K562 (cell line): ENCODE measurements around the gene ATG13.

Source experiments
- CBX1 ChIP-seq: sonication (generic); IDR thresholded peaks from 2 replicates; pipeline ENCODE4 v1.6.1; 2016; ENCODE audit warnings: antibody characterized with exemption, low read depth, mild to moderate bottlenecking
- CBX5 ChIP-seq: IDR thresholded peaks from 2 replicates; pipeline ENCODE4 v1.6.1; 2014; ENCODE audit warnings: low read depth, borderline replicate concordance
- FOS ChIP-seq: IDR thresholded peaks from 3 replicates; pipeline ENCODE4 v1.6.1; 2011; ENCODE audit not compliant: insufficient read length; ENCODE audit errors: extremely low read depth
- RB1 ChIP-seq: fragments of 450-650 bp; IDR thresholded peaks from 2 replicates; pipeline ENCODE4 v1.6.1; 2017; ENCODE audit warnings: low read depth, mild to moderate bottlenecking
- TF ChIP-seq, protein P1 (sequence below), 3 experiments: IDR thresholded peaks in 2 of 3; conservative IDR thresholded peaks in 1 of 3; 2 replicates each; pipeline ENCODE4 v1.5.1; 2011 to 2012; ENCODE audit warnings: low read length in 3 of 3, mild to moderate bottlenecking in 3 of 3, control low read depth in 2 of 3, improper control_type of control experiment in 1 of 3, inconsistent platforms in 1 of 3, low read depth in 1 of 3, mixed read lengths in 1 of 3, moderate library complexity in 1 of 3; ENCODE audit not compliant: insufficient read depth in 2 of 3

DNA sequence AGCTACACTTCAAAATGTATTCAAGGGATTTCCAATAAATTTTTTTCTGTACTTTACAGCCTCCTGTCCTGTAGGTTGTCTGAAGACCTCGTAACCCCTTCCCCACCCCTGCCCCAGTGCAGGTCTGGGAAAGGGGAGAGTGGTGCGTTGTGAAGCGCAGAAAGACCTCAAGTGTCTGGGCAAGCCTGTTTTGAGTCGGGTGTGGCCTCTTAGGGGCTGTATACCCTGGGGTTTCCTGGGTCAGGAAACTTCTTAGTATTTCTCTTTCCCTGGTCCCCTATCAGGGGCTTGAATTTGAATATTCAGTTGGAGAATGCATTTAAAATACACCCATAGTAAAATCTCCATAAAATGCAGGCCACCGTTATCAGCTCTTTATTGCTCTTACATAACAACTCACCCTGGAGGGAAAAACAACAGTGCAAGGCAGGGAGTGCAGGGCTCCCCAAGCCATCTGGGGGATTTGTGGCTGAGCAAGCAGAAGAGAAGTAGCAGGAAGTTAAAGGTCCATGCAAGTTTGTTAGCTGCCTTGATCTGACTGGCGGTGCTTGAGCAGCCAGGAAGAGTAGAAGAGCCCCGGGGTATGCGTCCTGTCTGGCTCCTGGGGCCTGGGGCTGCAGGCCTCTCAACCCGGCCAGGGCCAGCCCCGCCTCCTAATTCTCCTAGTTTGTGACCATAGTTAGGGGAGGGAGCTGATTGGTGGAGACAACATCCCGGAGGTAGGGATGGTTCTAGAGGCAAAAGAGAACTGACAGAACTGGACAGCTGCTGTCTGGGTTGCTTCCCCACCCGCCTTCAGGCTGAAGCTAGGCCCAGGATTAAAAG lies 57.3 kb downstream of the ATG13 start:
- TF ChIP-seq RB1 (no peak), CBX1 (no peak), FOS (no peak), CBX5 (no peak)
- TF ChIP-seq, protein P1, sequence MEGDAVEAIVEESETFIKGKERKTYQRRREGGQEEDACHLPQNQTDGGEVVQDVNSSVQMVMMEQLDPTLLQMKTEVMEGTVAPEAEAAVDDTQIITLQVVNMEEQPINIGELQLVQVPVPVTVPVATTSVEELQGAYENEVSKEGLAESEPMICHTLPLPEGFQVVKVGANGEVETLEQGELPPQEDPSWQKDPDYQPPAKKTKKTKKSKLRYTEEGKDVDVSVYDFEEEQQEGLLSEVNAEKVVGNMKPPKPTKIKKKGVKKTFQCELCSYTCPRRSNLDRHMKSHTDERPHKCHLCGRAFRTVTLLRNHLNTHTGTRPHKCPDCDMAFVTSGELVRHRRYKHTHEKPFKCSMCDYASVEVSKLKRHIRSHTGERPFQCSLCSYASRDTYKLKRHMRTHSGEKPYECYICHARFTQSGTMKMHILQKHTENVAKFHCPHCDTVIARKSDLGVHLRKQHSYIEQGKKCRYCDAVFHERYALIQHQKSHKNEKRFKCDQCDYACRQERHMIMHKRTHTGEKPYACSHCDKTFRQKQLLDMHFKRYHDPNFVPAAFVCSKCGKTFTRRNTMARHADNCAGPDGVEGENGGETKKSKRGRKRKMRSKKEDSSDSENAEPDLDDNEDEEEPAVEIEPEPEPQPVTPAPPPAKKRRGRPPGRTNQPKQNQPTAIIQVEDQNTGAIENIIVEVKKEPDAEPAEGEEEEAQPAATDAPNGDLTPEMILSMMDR (IDR thresholded peaks at IDR 0.05 in 2 of 3, conservative IDR thresholded peaks at IDR 0.05 in 1 of 3; ENCODE audit: insufficient read depth in 2 of 3, low read depth in 1 of 3, low read length in 3 of 3) = no peak
